H9 (cell line): ENCODE results near the gene RUNX2. TPM values are rescaled to one million over a fixed set of nuclear protein-coding genes. Genes with fewer than 3 reads are reported as not detected.

Experiments
- DNase-seq: peaks from one replicate; pipeline ENCODE4 v3.0.0-alpha.2; 2017
- H2AFZ ChIP-seq: one replicate; pipeline ENCODE4 v1.6.1; 2013; ENCODE audit warnings: mild to moderate bottlenecking, low read length, control low read depth, moderate library complexity
- H2AK5ac ChIP-seq: 2 replicates; pipeline ENCODE4 v1.6.1; 2013; ENCODE audit warnings: low read length, control low read depth, mixed read lengths; ENCODE audit not compliant: insufficient read length
- H2BK120ac ChIP-seq: one replicate; pipeline ENCODE4 v1.6.1; 2013; ENCODE audit warnings: low read depth, mild to moderate bottlenecking, low read length, control low read depth, inconsistent platforms; ENCODE audit not compliant: poor library complexity, severe bottlenecking
- H2BK12ac ChIP-seq: 2 replicates; pipeline ENCODE4 v1.6.1; 2013; ENCODE audit warnings: low read length, control low read depth, mixed read lengths, low read depth; ENCODE audit not compliant: insufficient read length
- H2BK15ac ChIP-seq: 2 replicates; pipeline ENCODE4 v1.6.1; 2013; ENCODE audit warnings: low read depth, low read length, control low read depth
- H2BK20ac ChIP-seq: one replicate; pipeline ENCODE4 v1.6.1; 2013; ENCODE audit warnings: low read depth, mild to moderate bottlenecking, low read length, control low read depth, inconsistent platforms; ENCODE audit not compliant: poor library complexity, severe bottlenecking
- H2BK5ac ChIP-seq: 2 replicates; pipeline ENCODE4 v1.6.1; 2013; ENCODE audit warnings: low read length, control low read depth, mixed read lengths; ENCODE audit not compliant: insufficient read length
- H3K14ac ChIP-seq: 2 replicates; pipeline ENCODE4 v1.6.1; 2013; ENCODE audit warnings: low read length, control low read depth; ENCODE audit not compliant: insufficient read depth
- H3K18ac ChIP-seq: 2 replicates; pipeline ENCODE4 v1.6.1; 2013; ENCODE audit warnings: low read depth, mild to moderate bottlenecking, mixed read lengths, low read length, control low read depth; ENCODE audit not compliant: insufficient read length
- H3K23ac ChIP-seq: 2 replicates; pipeline ENCODE4 v1.6.1; 2013; ENCODE audit warnings: low read length, control low read depth, mixed read lengths, low read depth; ENCODE audit not compliant: insufficient read length
- H3K23me2 ChIP-seq: 2 replicates; pipeline ENCODE4 v1.6.1; 2013; ENCODE audit warnings: low read depth, mild to moderate bottlenecking, mixed read lengths, low read length, control low read depth; ENCODE audit not compliant: insufficient read length, poor library complexity, severe bottlenecking
- H3K27ac ChIP-seq: 2 replicates; pipeline ENCODE4 v1.5.1; 2013; ENCODE audit warnings: low read length, control low read depth, mixed read lengths, low read depth; ENCODE audit not compliant: insufficient read length
- H3K27me3 ChIP-seq: 2 replicates; pipeline ENCODE4 v1.6.1; 2013; ENCODE audit warnings: low read length, control low read depth, inconsistent platforms; ENCODE audit not compliant: insufficient read depth
- H3K4ac ChIP-seq: 2 replicates; pipeline ENCODE4 v1.6.1; 2013; ENCODE audit warnings: low read depth, mild to moderate bottlenecking, control low read depth, inconsistent platforms, low read length, moderate library complexity
- H3K4me1 ChIP-seq: 2 replicates; pipeline ENCODE4 v1.6.1; 2013; ENCODE audit warnings: low read length, control low read depth, inconsistent platforms; ENCODE audit not compliant: insufficient read depth
- H3K4me2 ChIP-seq: 2 replicates; pipeline ENCODE4 v1.6.1; 2013; ENCODE audit warnings: low read length, control low read depth, mixed read lengths; ENCODE audit not compliant: insufficient read length, insufficient read depth
- H3K56ac ChIP-seq: 2 replicates; pipeline ENCODE4 v1.6.1; 2013; ENCODE audit warnings: low read depth, mild to moderate bottlenecking, mixed read lengths, low read length, control low read depth; ENCODE audit not compliant: insufficient read length
- H3K79me1 ChIP-seq: 2 replicates; pipeline ENCODE4 v1.6.1; 2013; ENCODE audit warnings: low read depth, mild to moderate bottlenecking, moderate library complexity, low read length, control low read depth, inconsistent platforms; ENCODE audit not compliant: insufficient read depth, poor library complexity, severe bottlenecking
- H3K79me2 ChIP-seq: 2 replicates; pipeline ENCODE4 v1.6.1; 2013; ENCODE audit warnings: low read length, control low read depth, inconsistent platforms; ENCODE audit not compliant: insufficient read depth
- H3K9ac ChIP-seq: 2 replicates; pipeline ENCODE4 v1.6.1; 2013; ENCODE audit warnings: low read length, control low read depth, mixed read lengths; ENCODE audit not compliant: insufficient read length; ENCODE audit errors: extremely low read depth
- H3K9me3 ChIP-seq: one replicate; pipeline ENCODE4 v1.6.1; 2013; ENCODE audit warnings: low read depth, low read length, inconsistent platforms; ENCODE audit not compliant: control insufficient read depth
- H3T11ph ChIP-seq: one replicate; pipeline ENCODE4 v1.6.1; 2013; ENCODE audit warnings: mild to moderate bottlenecking, low read length, control low read depth, inconsistent platforms
- H4K20me1 ChIP-seq: one replicate; pipeline ENCODE4 v1.6.1; 2013; ENCODE audit not compliant: control insufficient read depth, insufficient read length, insufficient read depth
- H4K5ac ChIP-seq: 2 replicates; pipeline ENCODE4 v1.6.1; 2013; ENCODE audit warnings: low read depth, mild to moderate bottlenecking, mixed read lengths, low read length, control low read depth; ENCODE audit not compliant: insufficient read length
- H4K8ac ChIP-seq: replicated peaks from 2 replicates; pipeline ENCODE4 v1.6.1; 2013; ENCODE audit warnings: low read length, control low read depth, mixed read lengths, low read depth; ENCODE audit not compliant: insufficient read length
- H4K91ac ChIP-seq: 2 replicates; pipeline ENCODE4 v1.6.1; 2013; ENCODE audit warnings: low read depth, mild to moderate bottlenecking, moderate library complexity, mixed read lengths, low read length, control low read depth; ENCODE audit not compliant: insufficient read length
- H3K27ac Mint-ChIP-seq, 3 experiments: 2 replicates in 2 of 3; 3 replicates in 1 of 3; pipeline ENCODE4 v1.8.0; 2020 to 2021; ENCODE audit warnings: mixed read lengths in 3 of 3, mild to moderate bottlenecking in 1 of 3, moderate library complexity in 1 of 3
- H3K27me3 Mint-ChIP-seq: 2 replicates; pipeline ENCODE4 v1.8.0; 2021; ENCODE audit warnings: low read depth, mild to moderate bottlenecking, moderate library complexity, mixed read lengths
- H3K36me3 Mint-ChIP-seq, 3 experiments: 2 replicates in 2 of 3; 3 replicates in 1 of 3; pipeline ENCODE4 v1.8.0; 2020 to 2021; ENCODE audit warnings: low read depth in 3 of 3, mixed read lengths in 3 of 3; ENCODE audit not compliant: insufficient read depth in 1 of 3
- H3K4me1 Mint-ChIP-seq, 2 experiments: 2 replicates each; pipeline ENCODE4 v1.8.0; 2020; ENCODE audit warnings: mixed read lengths in 2 of 2
- H3K4me3 Mint-ChIP-seq, 2 experiments: 2 replicates in 1 of 2; 3 replicates in 1 of 2; pipeline ENCODE4 v1.8.0; 2020 to 2021; ENCODE audit warnings: mild to moderate bottlenecking in 2 of 2, mixed read lengths in 2 of 2, moderate library complexity in 1 of 2
- H3K9me3 Mint-ChIP-seq, 2 experiments: 2 replicates in 1 of 2; 3 replicates in 1 of 2; pipeline ENCODE4 v1.8.0; 2020; ENCODE audit warnings: mild to moderate bottlenecking in 2 of 2, mixed read lengths in 2 of 2, moderate library complexity in 1 of 2
- CTCF ChIP-seq: fragments of 200-600 bp; sonication (generic); conservative IDR thresholded peaks from 3 replicates; pipeline ENCODE4 v1.8.0; 2021; ENCODE audit warnings: antibody characterized with exemption, mild to moderate bottlenecking
- WGBS: extraction: QIAGEN DNeasy Blood & Tissue Kit; methylation state at CpG from one replicate; pipeline ENCODE4 v1.1.7; 2013; ENCODE audit warnings: missing lambda C conversion rate, low lambda C conversion rate, mixed read lengths; ENCODE audit not compliant: insufficient read length; ENCODE audit errors: extremely low coverage; 5-methylcytosine and 5-hydroxymethylcytosine counted together
- total RNA-seq: library from RNA; stranded (reverse); gene quantifications from 2 replicates; pipeline ENCODE4 v1.2.1, GENCODE V29; 2021

Gene RUNX2
- total RNA-seq, 1 experiment from 2014 or later: 0.15 TPM

GRCh38 chr6:45686841-45687569 lies 358.9 kb downstream of the RUNX2 start:
- no peaks in the 10 kb centered on the region for H3K4me1 ChIP-seq
- H4K20me1 ChIP-seq: no peaks in the 10 kb centered on the region
- no peak overlapping the region for H4K8ac ChIP-seq
- no peak overlapping the region for H3T11ph ChIP-seq
- no peak overlapping the region for H4K5ac ChIP-seq
- no peaks in the 10 kb centered on the region for H3K9me3 Mint-ChIP-seq
- H3K4ac ChIP-seq: no peak overlapping the region
- no peak overlapping the region for H2AFZ ChIP-seq
- no peaks in the 10 kb centered on the region for H3K27me3 Mint-ChIP-seq
- no peak overlapping the region for H4K91ac ChIP-seq
- H3K27ac ChIP-seq: no peak overlapping the region
- H3K79me1 ChIP-seq: no peaks in the 10 kb centered on the region
- H3K14ac ChIP-seq: no peak overlapping the region
- no CpG with 5 or more reads among the region's 8 CpGs for WGBS
- no peak for DNase-seq
- no peak overlapping the region for H3K27ac Mint-ChIP-seq
- no peak overlapping the region for H2BK120ac ChIP-seq
- H3K9ac ChIP-seq: no peak overlapping the region
- no peak overlapping the region for H3K4me2 ChIP-seq
- H3K23me2 ChIP-seq: no peaks in the 10 kb centered on the region
- no peak overlapping the region for H2BK15ac ChIP-seq
- H3K36me3 Mint-ChIP-seq: no peaks in the 10 kb centered on the region; a peak in 2 of 7 replicates
- no peak overlapping the region for H2BK5ac ChIP-seq
- no peak overlapping the region for H3K4me3 Mint-ChIP-seq
- H3K9me3 ChIP-seq: no peaks in the 10 kb centered on the region
- H3K4me1 Mint-ChIP-seq: no peaks in the 10 kb centered on the region
- H3K79me2 ChIP-seq: no peaks in the 10 kb centered on the region
- H3K27me3 ChIP-seq: no peaks in the 10 kb centered on the region
- no peak overlapping the region for H3K18ac ChIP-seq
- H2BK12ac ChIP-seq: no peak overlapping the region
- H3K56ac ChIP-seq: no peak overlapping the region
- H2AK5ac ChIP-seq: no peak overlapping the region
- TF ChIP-seq CTCF: no peak
- H2BK20ac ChIP-seq: no peak overlapping the region
- H3K23ac ChIP-seq: no peak overlapping the region
